CD14-positive monocyte (primary cell): ENCODE measurements around the gene OXCT1. TPM values are rescaled to one million over a fixed set of nuclear protein-coding genes. Genes with fewer than 3 reads are reported as not detected.

ENCODE experiments used
- DNase-seq, 3 donors: peaks; one replicate each; pipeline ENCODE4 v3.0.0-alpha.2; 2011 to 2022
- H2AFZ ChIP-seq: 2 replicates; pipeline ENCODE4 v1.6.0; 2012; ENCODE audit warnings: mild to moderate bottlenecking, low read depth, low read length, inconsistent platforms; ENCODE audit not compliant: insufficient read depth, poor library complexity, severe bottlenecking
- H3K27ac ChIP-seq, 2 donors: 1 replicate in 1 of 2; 2 replicates in 1 of 2; pipeline ENCODE4 v1.5.1; 2012 to 2013; ENCODE audit warnings: low read length in 2 of 2, control low read depth in 1 of 2, inconsistent platforms in 1 of 2, low read depth in 1 of 2, mild to moderate bottlenecking in 1 of 2
- H3K27me3 ChIP-seq, 2 donors: one replicate each; pipeline versions ENCODE4 v1.6.0 to v1.6.1; 2011 to 2013; ENCODE audit warnings: low read length in 2 of 2; ENCODE audit not compliant: control insufficient read depth in 2 of 2, insufficient read depth in 2 of 2
- H3K36me3 ChIP-seq, 2 donors: replicated peaks in 1 of 2; 1 replicate in 1 of 2; 2 replicates in 1 of 2; pipeline versions ENCODE4 v1.5.1 to v1.6.1; 2012 to 2013; ENCODE audit warnings: low read length in 2 of 2, control low read depth in 1 of 2, inconsistent platforms in 1 of 2, mild to moderate bottlenecking in 1 of 2; ENCODE audit not compliant: insufficient read depth in 2 of 2, control insufficient read depth in 1 of 2
- H3K4me1 ChIP-seq, 2 donors: 1 replicate in 1 of 2; 2 replicates in 1 of 2; pipeline versions ENCODE4 v1.5.1 to v1.6.1; 2012 to 2013; ENCODE audit warnings: low read length in 2 of 2, control low read depth in 1 of 2, inconsistent platforms in 1 of 2, mild to moderate bottlenecking in 1 of 2, moderate library complexity in 1 of 2; ENCODE audit not compliant: insufficient read depth in 2 of 2, control insufficient read depth in 1 of 2
- H3K4me2 ChIP-seq: replicated peaks from 2 replicates; pipeline ENCODE3; 2012; ENCODE audit warnings: low read length, moderate library complexity, mild to moderate bottlenecking; ENCODE audit not compliant: poor library complexity, severe bottlenecking; ENCODE audit errors: extremely low read depth
- H3K4me3 ChIP-seq, 3 experiments: fragments of 200-600 bp in 1 of 3; sonication (generic) in 1 of 3; replicated peaks in 1 of 3; 1 replicate in 2 of 3; 2 replicates in 1 of 3; pipeline ENCODE4 v1.5.1; 2011 to 2013; ENCODE audit warnings: low read length in 3 of 3, mild to moderate bottlenecking in 3 of 3, control low read depth in 2 of 3, low read depth in 2 of 3, inconsistent platforms in 1 of 3, moderate library complexity in 1 of 3
- H3K79me2 ChIP-seq: 2 replicates; pipeline ENCODE4 v1.6.0; 2012; ENCODE audit warnings: mild to moderate bottlenecking, control low read depth, inconsistent platforms, low read length, moderate library complexity; ENCODE audit not compliant: insufficient read depth
- H3K9ac ChIP-seq: 2 replicates; pipeline ENCODE4 v1.6.0; 2017; ENCODE audit warnings: low read length, mild to moderate bottlenecking; ENCODE audit not compliant: insufficient read depth, poor library complexity, severe bottlenecking
- H3K9me3 ChIP-seq, 2 donors: replicated peaks in 1 of 2; 1 replicate in 1 of 2; 2 replicates in 1 of 2; pipeline versions ENCODE4 v1.5.1 to v1.6.1; 2012 to 2013; ENCODE audit warnings: low read length in 2 of 2, control low read depth in 1 of 2; ENCODE audit not compliant: control insufficient read depth in 1 of 2, insufficient read depth in 1 of 2
- H4K20me1 ChIP-seq: 2 replicates; pipeline ENCODE4 v1.6.0; 2012; ENCODE audit warnings: mild to moderate bottlenecking, low read length, control low read depth, moderate library complexity; ENCODE audit not compliant: insufficient read depth
- H3K27ac Mint-ChIP-seq, 7 donors: one replicate each; pipeline ENCODE4 v1.8.0; 2020; ENCODE audit warnings: mild to moderate bottlenecking in 7 of 7, mixed read lengths in 7 of 7, moderate library complexity in 6 of 7, inconsistent platforms in 2 of 7
- H3K27me3 Mint-ChIP-seq, 3 donors: one replicate each; pipeline ENCODE4 v1.8.0; 2021 to 2022; ENCODE audit warnings: low read depth in 3 of 3, mild to moderate bottlenecking in 3 of 3, mixed read lengths in 3 of 3, moderate library complexity in 3 of 3, inconsistent platforms in 1 of 3
- H3K36me3 Mint-ChIP-seq, 2 donors: one replicate each; pipeline ENCODE4 v1.8.0; 2020; ENCODE audit warnings: mixed read lengths in 2 of 2, inconsistent platforms in 1 of 2, mild to moderate bottlenecking in 1 of 2
- H3K4me1 Mint-ChIP-seq: one replicate; pipeline ENCODE4 v1.8.0; 2020; ENCODE audit warnings: mild to moderate bottlenecking, mixed read lengths
- H3K4me3 Mint-ChIP-seq, 2 donors: one replicate each; pipeline ENCODE4 v1.8.0; 2020; ENCODE audit warnings: mild to moderate bottlenecking in 2 of 2, mixed read lengths in 2 of 2, moderate library complexity in 1 of 2
- H3K9me3 Mint-ChIP-seq, 7 donors: one replicate each; pipeline ENCODE4 v1.8.0; 2020 to 2022; ENCODE audit warnings: mixed read lengths in 7 of 7, mild to moderate bottlenecking in 6 of 7, moderate library complexity in 6 of 7, inconsistent platforms in 2 of 7
- CTCF ChIP-seq: fragments of 200-600 bp; IDR thresholded peaks from one replicate; pipeline ENCODE4 v1.8.0; 2022; ENCODE audit warnings: antibody characterized with exemption, mild to moderate bottlenecking
- WGBS: methylation state at CpG from one replicate; pipeline ENCODE4 v1.1.5; 2013; ENCODE audit warnings: missing lambda C conversion rate; ENCODE audit not compliant: insufficient coverage; 5-methylcytosine and 5-hydroxymethylcytosine counted together
- intact Hi-C, 2 donors: fragments of 100-400 bp; cut with micrococcal nuclease; formaldehyde crosslinking; loops; one replicate each; pipeline versions ENCODE4 v1.15.0 to v1.15.1; 2023
- polyA plus RNA-seq, 3 donors: library from polyadenylated mRNA; depleted of rRNA in 1 of 3; unstranded in 2 of 3; stranded (reverse) in 1 of 3; fragments of 300-500 nt in 2 of 3; fragments of >200 nt in 1 of 3; fragmentation: Illumina TruSeq in 2 of 3; gene quantifications; 1 replicate in 2 of 3; 2 replicates in 1 of 3; pipeline ENCODE4 v1.2.3, GENCODE V29; 2012 to 2021

OXCT1 gene
- polyA plus RNA-seq, 3 donors, result 1.3 to 3.4 (median 1.9) TPM

GRCh38 chr5:41808294-41808693, 61.9 kb downstream of the OXCT1 start:
- Histone ChIP-seq H4K20me1 (no peaks in the 10 kb centered on the region), H3K4me1 (no peaks in the 10 kb centered on the region), H3K36me3 (peaks cover 0 to 26% of the 10 kb centered on the region in 2 donors), H2AFZ (no peak overlapping the region), H3K79me2 (no peaks in the 10 kb centered on the region), H3K9me3 (no peaks in the 10 kb centered on the region), H3K4me3 (no peak overlapping the region), H3K9ac (no peak overlapping the region), H3K27me3 (no peaks in the 10 kb centered on the region), H3K4me2 (no peak overlapping the region), H3K27ac (no peak overlapping the region)
- Mint-ChIP-seq H3K4me3 (no peak overlapping the region), H3K27me3 (no peaks in the 10 kb centered on the region), H3K36me3 (peaks cover 14 to 28% of the 10 kb centered on the region in 2 donors), H3K9me3 (no peaks in the 10 kb centered on the region), H3K4me1 (peaks cover 13% of the 10 kb centered on the region), H3K27ac (no peak overlapping the region)
- intact Hi-C loops, result no loop called here
- no CpG with 5 or more reads among the region's 3 CpGs for WGBS
- no peak for TF ChIP-seq CTCF
- no peak for DNase-seq

GRCh38 chr5:41797662-41798061, 72.6 kb downstream of the OXCT1 start:
- Histone ChIP-seq H3K27ac (no peak overlapping the region), H3K9me3 (no peaks in the 10 kb centered on the region), H3K9ac (no peak overlapping the region), H3K79me2 (no peaks in the 10 kb centered on the region), H3K4me3 (no peak overlapping the region), H4K20me1 (no peaks in the 10 kb centered on the region), H3K4me1 (no peaks in the 10 kb centered on the region), H2AFZ (no peak overlapping the region), H3K4me2 (no peak overlapping the region), H3K36me3 (peaks cover 0 to 16% of the 10 kb centered on the region in 2 donors), H3K27me3 (no peaks in the 10 kb centered on the region)
- Mint-ChIP-seq H3K27ac (no peak overlapping the region), H3K4me1 (no peaks in the 10 kb centered on the region), H3K36me3 (peaks cover 15 to 17% of the 10 kb centered on the region in 2 donors), H3K9me3 (peaks cover 0 to 1% (median 0%) of the 10 kb centered on the region in 7 donors), H3K27me3 (no peaks in the 10 kb centered on the region), H3K4me3 (no peak overlapping the region)
- TF ChIP-seq CTCF, result no peak
- DNase-seq, result no peak
- no CpG with 5 or more reads among the region's 2 CpGs for WGBS
- intact Hi-C loops, result no loop called here
